Activated naive CD4-positive, alpha-beta T cell treated with anti-CD3 and anti-CD28 coated beads, Interleukin-2, amount 50 U/mL, for 24 hours (primary cell): ENCODE measurements around the gene ARPC1B.
"Not testable (repeated sequence)": the region's sequence is repeated elsewhere in the genome, so short reads cannot be mapped to it uniquely, and the experiment has no call there.

ENCODE experiments used
- H3K27ac Mint-ChIP-seq: one replicate; pipeline ENCODE4 v1.8.0; 2021; ENCODE audit warnings: mild to moderate bottlenecking, mixed read lengths
- H3K27me3 Mint-ChIP-seq: one replicate; pipeline ENCODE4 v1.8.0; 2021; ENCODE audit warnings: mixed read lengths
- H3K36me3 Mint-ChIP-seq: one replicate; pipeline ENCODE4 v1.8.0; 2021; ENCODE audit warnings: mixed read lengths
- H3K4me1 Mint-ChIP-seq: one replicate; pipeline ENCODE4 v1.8.0; 2021; ENCODE audit warnings: mixed read lengths
- H3K4me3 Mint-ChIP-seq: one replicate; pipeline ENCODE4 v1.8.0; 2021; ENCODE audit warnings: mild to moderate bottlenecking, mixed read lengths
- H3K9me3 Mint-ChIP-seq: one replicate; pipeline ENCODE4 v1.8.0; 2021; ENCODE audit warnings: mixed read lengths

The ARPC1B gene

GRCh38 chr7:99408379-99409191 is 34.1 kb downstream of the ARPC1B start, which contains the start of the genes BUD31 and PDAP1:
TSS of gene BUD31 (plus strand) at chr7:99408969. CDS start at chr7:99411093, 2,124 bp downstream.
TSS of gene PDAP1 (minus strand) at chr7:99408597. CDS start at chr7:99408548, 49 bp downstream.
- Mint-ChIP-seq H3K27me3 (no peaks in the 10 kb centered on the region), H3K4me1 (peaks cover 49% of the 10 kb centered on the region), H3K4me3 (peak within 1 kb of the TSS; percentile 96), H3K9me3 (no peaks in the 10 kb centered on the region), H3K27ac (peak within 1 kb of the TSS; percentile 93), H3K36me3 (peaks cover 13% of the 10 kb centered on the region)

- Mint-ChIP-seq H3K9me3 (no peaks in the 10 kb centered on the region), H3K4me3 (peak overlapping the region; percentile 96), H3K36me3 (peaks cover 8% of the 10 kb centered on the region), H3K27ac (peak overlapping the region; percentile 93), H3K4me1 (peaks cover 43% of the 10 kb centered on the region), H3K27me3 (no peaks in the 10 kb centered on the region)
Observed at GRCh38 chr7:99409192-99409572, 34.7 kb downstream of the ARPC1B start.

GRCh38 chr7:99409806-99410205 is 35.3 kb downstream of the ARPC1B start:
- Mint-ChIP-seq H3K36me3 (peaks cover 10% of the 10 kb centered on the region), H3K27ac (peak overlapping the region; percentile 93), H3K27me3 (no peaks in the 10 kb centered on the region)

GRCh38 chr7:99410635-99411034 is 36.1 kb downstream of the ARPC1B start:
- Mint-ChIP-seq H3K4me1 (peaks cover 41% of the 10 kb centered on the region), H3K36me3 (peaks cover 14% of the 10 kb centered on the region)

More at GRCh38 chr7:99409806-99410205, 35.3 kb downstream of the ARPC1B start:
- peak overlapping the region; percentile 96 for H3K4me3 Mint-ChIP-seq
- peaks cover 39% of the 10 kb centered on the region for H3K4me1 Mint-ChIP-seq
- H3K9me3 Mint-ChIP-seq = no peaks in the 10 kb centered on the region

GRCh38 chr7:99415513-99416127 is 41.1 kb downstream of the ARPC1B start:
- peaks cover 21% of the 10 kb centered on the region for H3K4me1 Mint-ChIP-seq
- not testable (repeated sequence) for H3K27me3 Mint-ChIP-seq, H3K4me3 Mint-ChIP-seq, H3K9me3 Mint-ChIP-seq, H3K27ac Mint-ChIP-seq
- peaks cover 16% of the 10 kb centered on the region for H3K36me3 Mint-ChIP-seq

More at GRCh38 chr7:99410635-99411034, 36.1 kb downstream of the ARPC1B start:
- H3K27me3 Mint-ChIP-seq = no peaks in the 10 kb centered on the region
- H3K4me3 Mint-ChIP-seq = peak overlapping the region; percentile 96
- no peaks in the 10 kb centered on the region for H3K9me3 Mint-ChIP-seq
- peak overlapping the region; percentile 35 for H3K27ac Mint-ChIP-seq

GRCh38 chr7:99418260-99418659 is 43.7 kb downstream of the ARPC1B start:
- Mint-ChIP-seq H3K27ac (no peak overlapping the region), H3K36me3 (peaks cover 20% of the 10 kb centered on the region), H3K4me1 (peaks cover 8% of the 10 kb centered on the region), H3K9me3 (no peaks in the 10 kb centered on the region), H3K4me3 (no peak overlapping the region), H3K27me3 (no peaks in the 10 kb centered on the region)

GRCh38 chr7:99419323-99420021 is 44.9 kb downstream of the ARPC1B start:
- Mint-ChIP-seq H3K27ac (no peak overlapping the region), H3K36me3 (peaks cover 21% of the 10 kb centered on the region), H3K4me3 (no peak overlapping the region), H3K4me1 (peaks cover 7% of the 10 kb centered on the region), H3K9me3 (no peaks in the 10 kb centered on the region), H3K27me3 (no peaks in the 10 kb centered on the region)

- no peaks in the 10 kb centered on the region for H3K27me3 Mint-ChIP-seq
- H3K4me3 Mint-ChIP-seq = no peak overlapping the region
- peaks cover 4% of the 10 kb centered on the region for H3K4me1 Mint-ChIP-seq
- H3K36me3 Mint-ChIP-seq = peaks cover 15% of the 10 kb centered on the region
- H3K27ac Mint-ChIP-seq = no peak overlapping the region
- H3K9me3 Mint-ChIP-seq = no peaks in the 10 kb centered on the region
Observed at GRCh38 chr7:99420213-99420612, 45.7 kb downstream of the ARPC1B start.

- H3K27ac Mint-ChIP-seq = no peak overlapping the region
- no peak overlapping the region for H3K4me3 Mint-ChIP-seq
- H3K27me3 Mint-ChIP-seq = no peaks in the 10 kb centered on the region
- peaks cover 13% of the 10 kb centered on the region for H3K36me3 Mint-ChIP-seq
- no peaks in the 10 kb centered on the region for H3K9me3 Mint-ChIP-seq
- peaks cover 2% of the 10 kb centered on the region for H3K4me1 Mint-ChIP-seq
Observed at GRCh38 chr7:99420986-99421385, 46.5 kb downstream of the ARPC1B start.

GRCh38 chr7:99422186-99422585 is 47.7 kb downstream of the ARPC1B start:
- no peak overlapping the region for H3K4me3 Mint-ChIP-seq
- peaks cover 11% of the 10 kb centered on the region for H3K36me3 Mint-ChIP-seq
- H3K27ac Mint-ChIP-seq = no peak overlapping the region
- no peaks in the 10 kb centered on the region for H3K27me3 Mint-ChIP-seq
- no peaks in the 10 kb centered on the region for H3K9me3 Mint-ChIP-seq
- no peaks in the 10 kb centered on the region for H3K4me1 Mint-ChIP-seq

- no peak overlapping the region for H3K4me3 Mint-ChIP-seq
- H3K27me3 Mint-ChIP-seq = no peaks in the 10 kb centered on the region
- no peaks in the 10 kb centered on the region for H3K4me1 Mint-ChIP-seq
- H3K36me3 Mint-ChIP-seq = peaks cover 7% of the 10 kb centered on the region
- no peaks in the 10 kb centered on the region for H3K9me3 Mint-ChIP-seq
- H3K27ac Mint-ChIP-seq = no peak overlapping the region
Observed at GRCh38 chr7:99422625-99423024, 48.1 kb downstream of the ARPC1B start.

GRCh38 chr7:99424932-99425730 is 50.6 kb downstream of the ARPC1B start:
- H3K4me1 Mint-ChIP-seq = no peaks in the 10 kb centered on the region
- H3K27me3 Mint-ChIP-seq = no peaks in the 10 kb centered on the region
- H3K27ac Mint-ChIP-seq = no peak overlapping the region
- H3K9me3 Mint-ChIP-seq = no peaks in the 10 kb centered on the region
- H3K36me3 Mint-ChIP-seq = peaks cover 7% of the 10 kb centered on the region
- H3K4me3 Mint-ChIP-seq = no peak overlapping the region

- Mint-ChIP-seq H3K4me1 (no peaks in the 10 kb centered on the region), H3K27ac (no peak overlapping the region), H3K4me3 (no peak overlapping the region), H3K9me3 (no peaks in the 10 kb centered on the region), H3K36me3 (no peaks in the 10 kb centered on the region), H3K27me3 (no peaks in the 10 kb centered on the region)
Observed at GRCh38 chr7:99428972-99429566, 54.5 kb downstream of the ARPC1B start.

- no peaks in the 10 kb centered on the region for H3K9me3 Mint-ChIP-seq
- H3K27ac Mint-ChIP-seq = no peak overlapping the region
- H3K4me1 Mint-ChIP-seq = no peaks in the 10 kb centered on the region
- no peak overlapping the region for H3K4me3 Mint-ChIP-seq
- H3K36me3 Mint-ChIP-seq = no peaks in the 10 kb centered on the region
- H3K27me3 Mint-ChIP-seq = no peaks in the 10 kb centered on the region
Observed at GRCh38 chr7:99429756-99430155, 55.2 kb downstream of the ARPC1B start.
